HL-60 (cell line): ENCODE results near the gene CNGB1.

Experiments used
- POLR2AphosphoS5 ChIP-seq: IDR thresholded peaks from 2 replicates; pipeline ENCODE4 v1.6.1; 2012; ENCODE audit warnings: low read depth
- TF ChIP-seq, protein P1 (sequence below): IDR thresholded peaks from 2 replicates; pipeline ENCODE4 v1.6.1; 2012; ENCODE audit warnings: low read depth; ENCODE audit not compliant: insufficient replicate concordance

DNA sequence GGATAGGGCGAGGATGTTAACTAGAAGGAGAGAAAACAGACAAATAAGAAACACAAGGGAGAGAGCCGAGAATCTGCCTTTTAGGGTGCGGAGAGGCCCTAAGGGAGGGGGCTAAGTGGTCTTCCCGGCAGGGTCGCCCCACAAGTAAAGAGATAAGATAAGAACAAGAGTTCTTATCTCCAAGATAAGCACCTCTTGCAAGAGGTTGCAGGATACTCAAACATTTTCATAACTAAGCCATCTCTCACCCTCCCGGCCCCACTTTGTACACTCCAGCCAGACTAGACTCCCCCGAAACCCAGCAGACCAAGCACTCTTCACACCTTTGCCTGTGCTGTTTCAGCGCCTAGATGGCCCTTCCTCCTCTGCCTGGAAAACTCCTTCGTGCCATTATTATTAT, 15.3 kb upstream of the CNGB1 start:
- TF ChIP-seq, protein P1, sequence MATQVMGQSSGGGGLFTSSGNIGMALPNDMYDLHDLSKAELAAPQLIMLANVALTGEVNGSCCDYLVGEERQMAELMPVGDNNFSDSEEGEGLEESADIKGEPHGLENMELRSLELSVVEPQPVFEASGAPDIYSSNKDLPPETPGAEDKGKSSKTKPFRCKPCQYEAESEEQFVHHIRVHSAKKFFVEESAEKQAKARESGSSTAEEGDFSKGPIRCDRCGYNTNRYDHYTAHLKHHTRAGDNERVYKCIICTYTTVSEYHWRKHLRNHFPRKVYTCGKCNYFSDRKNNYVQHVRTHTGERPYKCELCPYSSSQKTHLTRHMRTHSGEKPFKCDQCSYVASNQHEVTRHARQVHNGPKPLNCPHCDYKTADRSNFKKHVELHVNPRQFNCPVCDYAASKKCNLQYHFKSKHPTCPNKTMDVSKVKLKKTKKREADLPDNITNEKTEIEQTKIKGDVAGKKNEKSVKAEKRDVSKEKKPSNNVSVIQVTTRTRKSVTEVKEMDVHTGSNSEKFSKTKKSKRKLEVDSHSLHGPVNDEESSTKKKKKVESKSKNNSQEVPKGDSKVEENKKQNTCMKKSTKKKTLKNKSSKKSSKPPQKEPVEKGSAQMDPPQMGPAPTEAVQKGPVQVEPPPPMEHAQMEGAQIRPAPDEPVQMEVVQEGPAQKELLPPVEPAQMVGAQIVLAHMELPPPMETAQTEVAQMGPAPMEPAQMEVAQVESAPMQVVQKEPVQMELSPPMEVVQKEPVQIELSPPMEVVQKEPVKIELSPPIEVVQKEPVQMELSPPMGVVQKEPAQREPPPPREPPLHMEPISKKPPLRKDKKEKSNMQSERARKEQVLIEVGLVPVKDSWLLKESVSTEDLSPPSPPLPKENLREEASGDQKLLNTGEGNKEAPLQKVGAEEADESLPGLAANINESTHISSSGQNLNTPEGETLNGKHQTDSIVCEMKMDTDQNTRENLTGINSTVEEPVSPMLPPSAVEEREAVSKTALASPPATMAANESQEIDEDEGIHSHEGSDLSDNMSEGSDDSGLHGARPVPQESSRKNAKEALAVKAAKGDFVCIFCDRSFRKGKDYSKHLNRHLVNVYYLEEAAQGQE, result no peak
- TF ChIP-seq POLR2AphosphoS5, result no peak
